A172 (cell line): ENCODE data around the gene IFT25. TPM values are rescaled to one million over a fixed set of nuclear protein-coding genes. Genes with fewer than 3 reads are reported as not detected.
A peak's percentile ranks its signal among the peaks of the same experiment; 100 is the strongest.

Experiments
- DNase-seq: peaks from one replicate; pipeline ENCODE4 v3.0.0-alpha.2; 2015; ENCODE audit warnings: low spot score
- total RNA-seq: library from RNA; depleted of rRNA; stranded (reverse); fragments of >200 nt; shearing (Covaris generic); gene quantifications from 2 replicates; pipeline ENCODE4 v1.2.3, GENCODE V29; 2014

Gene IFT25
- total RNA-seq, 1 experiment from 2014 or later = 69.7 TPM

GRCh38 chr1:53929246-53929960 is 16.1 kb downstream of the IFT25 start:
- no peak for DNase-seq

DNA sequence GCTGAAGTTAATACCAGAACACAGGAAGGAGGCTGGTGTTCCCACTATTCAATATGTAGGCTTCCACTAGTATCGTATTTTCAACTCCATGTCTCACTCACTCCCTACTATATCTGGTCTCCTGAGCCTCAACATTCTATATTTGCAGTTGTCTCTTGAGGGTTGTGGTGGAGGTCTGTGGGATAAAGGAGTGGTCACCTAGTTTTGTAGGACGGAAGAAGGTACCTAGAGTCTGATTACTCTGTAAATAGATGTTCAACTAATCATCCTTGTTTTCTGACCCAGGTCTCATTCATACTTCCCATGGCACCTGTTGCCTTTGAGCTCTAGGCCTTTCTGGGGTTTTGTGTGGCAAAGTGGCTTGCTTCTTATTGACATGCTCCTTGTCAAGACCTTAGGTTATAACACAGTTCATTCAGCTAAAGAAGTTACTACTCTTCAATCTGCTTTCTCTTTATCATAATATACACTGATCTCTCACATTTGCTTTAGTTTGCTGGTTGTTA is 18.1 kb downstream of the IFT25 start:
- no peak for DNase-seq

DNA sequence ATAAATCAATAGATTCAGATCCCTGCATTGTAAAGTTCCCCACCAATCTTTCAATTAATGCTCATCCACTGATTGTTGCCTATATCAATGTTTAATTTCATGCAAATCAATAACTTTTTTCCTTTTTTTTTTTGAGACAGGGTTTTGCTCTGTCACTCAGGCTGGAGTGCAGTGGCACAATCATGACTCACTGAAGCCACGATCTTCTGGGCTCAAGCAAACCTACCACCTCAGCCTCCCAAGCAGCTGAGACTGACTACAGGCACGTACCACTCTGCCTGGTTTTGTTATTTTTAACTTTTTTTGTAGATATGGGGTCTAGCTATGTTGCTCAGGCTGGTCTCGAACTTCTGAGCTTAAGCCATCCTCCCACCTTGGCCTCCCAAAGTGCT is 25.8 kb downstream of the IFT25 start:
- DNase-seq = no peak

DNA sequence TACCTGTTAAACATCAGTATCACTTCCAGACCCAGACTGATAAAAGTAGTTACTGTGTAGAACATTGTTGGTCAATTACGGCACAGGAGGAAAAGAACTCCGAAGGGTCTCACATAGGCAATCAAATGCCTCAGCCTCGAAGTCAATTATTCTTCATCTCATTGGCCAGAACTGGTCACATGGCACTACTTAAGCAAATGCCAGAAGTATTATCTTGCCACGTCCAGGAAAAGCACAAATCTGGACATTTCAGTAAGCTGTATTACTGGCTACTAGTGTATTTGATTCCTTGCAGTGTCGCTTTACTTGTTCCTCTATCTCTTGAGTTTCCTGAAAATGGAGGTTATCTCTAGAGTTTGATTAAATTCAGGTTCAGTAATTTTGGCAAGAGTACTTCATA is 27.2 kb downstream of the IFT25 start:
- DNase-seq = no peak

DNA sequence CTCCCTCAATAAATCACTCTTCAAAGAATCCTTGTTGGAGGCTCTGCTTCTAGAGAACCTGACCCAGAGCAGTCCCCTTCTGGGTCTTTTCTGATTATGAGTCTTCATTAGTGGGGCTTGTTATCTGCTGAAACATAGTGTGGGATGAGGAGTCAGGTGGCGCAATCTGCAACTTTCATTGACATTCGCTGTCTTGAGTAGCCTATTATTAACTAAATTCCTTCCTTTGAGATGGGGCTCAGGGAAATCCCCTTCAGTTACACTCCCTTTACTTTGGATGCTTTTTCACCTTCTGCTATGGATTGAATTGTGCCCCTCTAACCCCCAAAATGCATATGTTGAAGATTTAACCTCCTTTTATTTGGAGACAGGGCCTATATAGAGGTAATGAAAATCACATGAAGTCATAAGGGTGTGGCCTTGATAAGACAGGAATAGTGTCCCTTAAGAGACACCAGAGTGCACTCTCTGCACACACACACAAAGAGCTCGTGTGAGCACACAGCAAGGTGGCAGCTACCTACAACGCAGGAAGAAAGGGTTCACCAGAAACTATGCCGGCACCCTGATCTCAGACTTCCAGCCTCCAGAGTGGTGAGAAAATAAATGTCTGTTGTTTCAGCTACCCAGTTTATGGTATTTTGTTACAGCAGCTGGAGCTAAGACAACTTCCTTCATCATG is 32.0 kb downstream of the IFT25 start:
- DNase-seq = no peak

DNA sequence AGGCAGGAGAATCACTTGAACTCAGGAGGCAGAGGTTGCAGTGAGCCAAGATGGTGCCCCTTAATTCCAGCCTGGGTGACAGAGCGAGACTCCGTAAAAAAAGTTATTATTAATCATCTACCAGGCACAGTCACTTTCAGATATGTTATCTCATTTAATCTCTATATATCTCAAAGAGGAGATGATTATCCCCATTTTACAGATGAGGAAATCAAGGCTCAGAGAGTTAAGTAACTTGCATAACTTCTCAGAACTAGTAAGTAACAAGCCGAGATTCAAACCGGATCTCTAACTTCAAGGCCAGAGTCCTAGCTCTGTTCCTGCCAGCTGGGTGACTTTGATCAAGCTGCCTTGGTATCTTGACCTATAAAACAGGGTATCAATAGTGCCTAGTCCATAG is 34.1 kb downstream of the IFT25 start:
- no peak for DNase-seq

GRCh38 chr1:53909946-53910345 is 35.6 kb downstream of the IFT25 start:
- DNase-seq = no peak

DNA sequence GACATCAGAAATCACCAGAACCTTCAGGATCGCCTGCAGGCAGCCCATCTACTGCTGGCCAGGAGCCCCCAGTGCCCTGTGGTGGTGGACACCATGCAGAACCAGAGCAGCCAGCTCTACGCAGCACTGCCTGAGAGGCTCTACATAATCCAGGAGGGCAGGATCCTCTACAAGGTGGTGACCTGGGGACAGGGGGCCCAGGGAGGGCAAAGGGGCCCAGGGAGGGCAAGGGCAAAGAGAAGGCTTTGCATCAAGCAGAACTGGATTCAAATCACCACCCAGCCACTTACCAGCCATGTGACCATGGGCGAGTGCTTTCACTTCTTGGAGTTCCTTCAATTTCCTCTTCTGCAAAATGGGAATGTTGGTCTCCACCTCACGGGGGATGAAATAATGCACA is 39.4 kb downstream of the IFT25 start:
- no peak for DNase-seq

GRCh38 chr1:53905509-53905908 is 40.0 kb downstream of the IFT25 start:
- DNase-seq = no peak

DNA sequence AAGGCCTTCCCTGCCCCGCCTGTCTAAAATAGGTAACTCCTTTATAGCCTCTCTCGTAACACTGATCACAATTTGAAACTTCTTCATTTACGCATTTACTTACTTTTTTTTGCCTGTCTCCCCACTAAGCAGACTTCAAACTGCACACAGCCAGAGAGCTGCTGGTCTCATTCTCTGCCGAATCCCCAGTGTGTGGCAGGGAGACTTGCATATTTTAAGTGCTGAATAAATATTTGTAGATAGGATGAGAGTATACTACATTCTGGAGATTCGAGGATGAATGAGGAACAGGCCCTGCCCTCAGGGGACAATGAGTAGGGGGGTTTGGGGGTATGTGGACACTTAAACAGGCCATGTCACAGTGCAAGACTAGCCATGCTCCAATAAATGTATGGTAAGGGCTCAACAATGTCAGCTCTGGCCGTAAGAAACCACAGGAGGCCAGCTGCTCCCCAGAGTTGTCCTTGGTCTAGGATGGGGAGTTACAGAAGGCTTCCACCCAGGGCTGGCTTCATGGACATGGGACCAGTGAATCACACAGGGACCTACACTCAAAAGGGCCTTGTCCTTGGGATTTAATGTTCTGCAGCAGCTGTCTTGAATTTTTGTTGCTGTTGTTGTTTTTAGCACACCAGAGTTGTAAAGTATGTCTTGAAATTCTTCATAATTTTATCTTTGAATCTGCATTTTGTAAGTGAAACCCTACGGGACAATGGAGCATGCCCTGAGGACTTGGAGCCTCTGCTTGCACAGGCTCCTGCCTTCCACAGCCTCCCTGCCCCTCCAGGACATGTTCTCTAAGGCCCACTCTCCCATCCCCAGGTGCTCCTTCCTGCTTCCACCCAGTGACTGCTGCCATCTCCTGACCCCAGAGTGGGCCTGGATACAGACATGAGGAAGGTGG is 43.0 kb downstream of the IFT25 start:
- DNase-seq = no peak

DNA sequence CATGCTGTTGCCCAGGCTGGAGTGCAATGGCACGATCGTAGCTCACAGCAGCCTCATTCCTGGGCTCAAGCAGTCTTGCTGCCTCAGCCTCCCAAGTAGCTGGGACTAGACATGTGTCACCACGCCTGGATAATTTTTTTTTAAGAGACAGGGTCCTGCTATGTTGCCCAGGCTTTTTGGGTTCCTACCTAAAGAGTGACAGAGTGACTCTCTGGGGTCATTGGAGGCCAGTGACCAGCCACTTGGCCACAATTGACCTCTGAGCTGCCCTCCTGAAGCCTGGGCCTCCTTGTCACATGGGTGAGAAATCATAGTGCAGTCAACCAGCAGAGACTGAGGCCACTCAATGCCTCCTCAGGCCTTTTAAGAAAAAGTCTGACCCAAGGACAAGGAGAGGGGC is 45.8 kb downstream of the IFT25 start:
- DNase-seq = no peak

GRCh38 chr1:53899206-53899628 is 46.3 kb downstream of the IFT25 start:
- peak; percentile 69 for DNase-seq

- peak; percentile 59 for DNase-seq
Observed at GRCh38 chr1:53896635-53897229, 48.8 kb downstream of the IFT25 start.

- DNase-seq = no peak
Observed at GRCh38 chr1:53895421-53895820, 50.1 kb downstream of the IFT25 start.

GRCh38 chr1:53894644-53895043 is 50.9 kb downstream of the IFT25 start:
- DNase-seq = no peak

- no peak for DNase-seq
Observed at GRCh38 chr1:53893999-53894636, 51.4 kb downstream of the IFT25 start, which contains the start of gene DIO1. Gene DIO1 (plus strand): TSS chr1:53894187. CDS start chr1:53894211, 24 bp downstream.

DNA sequence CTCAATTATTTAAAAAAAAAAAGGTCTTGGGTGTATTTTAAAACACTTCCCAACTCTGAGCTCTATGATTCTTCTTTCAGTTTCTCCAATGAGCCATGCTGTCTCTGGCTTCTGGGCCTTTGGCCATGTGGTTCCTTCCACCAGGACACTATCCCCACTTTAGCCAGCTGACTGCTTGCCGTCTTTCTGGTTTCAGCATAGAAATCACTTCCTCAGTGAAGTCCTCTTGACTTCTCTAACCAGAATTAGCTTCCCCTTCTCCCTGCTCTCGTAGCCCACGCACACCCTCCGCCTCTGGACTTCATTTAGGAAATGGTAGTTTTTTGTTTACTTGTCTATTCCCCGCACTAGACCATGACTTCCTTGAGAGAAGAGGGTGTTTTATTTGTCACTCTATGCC is 52.6 kb downstream of the IFT25 start:
- DNase-seq = no peak

GRCh38 chr1:53891678-53892077 is 53.8 kb downstream of the IFT25 start:
- DNase-seq = no peak

DNA sequence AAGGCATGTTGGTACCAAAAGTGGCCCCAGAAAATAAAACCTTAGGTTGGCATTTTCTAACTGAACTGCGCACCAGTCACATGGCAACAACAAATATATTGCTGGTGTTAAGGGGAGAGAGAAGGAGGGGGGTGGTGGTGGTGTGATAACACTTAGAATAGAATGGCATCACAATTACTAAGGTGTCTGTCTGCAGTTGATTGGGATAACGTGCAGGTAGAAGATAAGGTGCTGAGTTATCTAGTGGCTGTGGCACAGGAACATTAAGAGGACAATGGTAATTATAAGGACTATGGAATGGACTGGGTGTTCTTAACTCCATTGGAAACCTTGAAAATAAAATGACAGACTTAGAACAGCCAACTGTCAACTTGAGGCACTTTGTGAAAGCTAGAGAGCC is 54.5 kb downstream of the IFT25 start:
- DNase-seq = no peak

DNA sequence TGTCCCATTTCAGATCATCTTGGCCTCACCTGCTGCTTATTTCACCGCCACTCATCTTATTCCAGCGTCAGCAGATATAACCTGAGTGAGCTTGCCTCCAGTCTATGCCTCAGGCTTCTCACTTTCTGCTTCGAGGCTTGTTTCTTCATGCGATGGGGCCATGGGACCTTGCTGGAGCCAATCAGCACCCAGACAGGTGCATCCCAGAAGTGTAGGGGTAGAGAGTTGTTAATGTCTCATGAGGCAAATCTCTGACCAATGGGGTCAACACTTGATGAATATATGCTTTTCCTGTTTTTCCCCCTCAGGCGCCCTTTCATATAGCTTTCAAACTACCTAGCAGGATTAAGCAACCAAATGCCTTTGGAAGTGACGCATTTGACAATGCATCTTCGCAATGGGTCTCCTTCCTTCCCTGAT is 55.0 kb downstream of the IFT25 start:
- no peak for DNase-seq
